ENCODE data around the gene ZNF837.

Gene ZNF837

GRCh38 chr19:58338825-58339558 lies 41.8 kb downstream of the ZNF837 start:
- Histone ChIP-seq H3K27me3 (replicated peaks; ENCODE audit: control insufficient read depth, insufficient read depth, low read length) (no peaks in the 10 kb centered on the region), H3K4me3 (replicated peaks; ENCODE audit: low read depth, low read length) (no peak overlapping the region), H3K36me3 (ENCODE audit: control insufficient read depth, insufficient read depth, low read length) (peaks cover 24% of the 10 kb centered on the region)
- DNase-seq (ENCODE audit: extremely low read depth, insufficient read length): no peak
- no peak for TF ChIP-seq CTCF (IDR thresholded peaks at IDR 0.05; ENCODE audit: insufficient read depth, low read length, poor library complexity, severe bottlenecking)

DNA sequence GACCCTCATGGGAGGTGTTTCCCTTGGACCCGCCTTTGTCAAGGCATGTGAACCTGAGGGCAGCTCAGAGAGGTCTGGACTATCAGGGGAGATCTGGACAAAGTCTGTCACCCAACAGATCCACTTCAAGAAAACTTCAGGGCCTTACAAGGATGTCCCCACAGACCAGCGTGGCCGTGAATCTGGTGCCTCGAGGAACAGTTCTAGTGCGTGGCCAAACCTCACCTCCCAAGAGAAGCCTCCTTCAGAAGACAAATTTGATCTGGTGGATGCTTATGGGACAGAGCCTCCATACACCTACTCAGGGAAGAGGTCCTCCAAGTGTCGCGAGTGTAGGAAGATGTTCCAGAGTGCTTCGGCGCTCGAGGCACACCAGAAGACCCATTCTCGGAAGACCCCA lies 42.5 kb downstream of the ZNF837 start:
- H3K36me3 ChIP-seq (ENCODE audit: control insufficient read depth, insufficient read depth, low read length): peaks cover 24% of the 10 kb centered on the region
- TF ChIP-seq CTCF (IDR thresholded peaks at IDR 0.05; ENCODE audit: insufficient read depth, low read length, poor library complexity, severe bottlenecking): no peak
- no peak overlapping the region for H3K4me3 ChIP-seq (replicated peaks; ENCODE audit: low read depth, low read length)
- H3K27me3 ChIP-seq (replicated peaks; ENCODE audit: control insufficient read depth, insufficient read depth, low read length): no peaks in the 10 kb centered on the region
- no peak for DNase-seq (ENCODE audit: extremely low read depth, insufficient read length)

GRCh38 chr19:58336820-58337219 lies 44.0 kb downstream of the ZNF837 start:
- DNase-seq (ENCODE audit: extremely low read depth, insufficient read length): no peak
- Histone ChIP-seq H3K4me3 (replicated peaks; ENCODE audit: low read depth, low read length) (no peak overlapping the region), H3K36me3 (ENCODE audit: control insufficient read depth, insufficient read depth, low read length) (peaks cover 24% of the 10 kb centered on the region), H3K27me3 (replicated peaks; ENCODE audit: control insufficient read depth, insufficient read depth, low read length) (no peaks in the 10 kb centered on the region)
- TF ChIP-seq CTCF (IDR thresholded peaks at IDR 0.05; ENCODE audit: insufficient read depth, low read length, poor library complexity, severe bottlenecking): no peak

GRCh38 chr19:58336216-58336615 lies 44.6 kb downstream of the ZNF837 start:
- DNase-seq (ENCODE audit: extremely low read depth, insufficient read length): no peak
- Histone ChIP-seq H3K27me3 (replicated peaks; ENCODE audit: control insufficient read depth, insufficient read depth, low read length) (no peaks in the 10 kb centered on the region), H3K36me3 (ENCODE audit: control insufficient read depth, insufficient read depth, low read length) (peaks cover 23% of the 10 kb centered on the region), H3K4me3 (replicated peaks; ENCODE audit: low read depth, low read length) (no peak overlapping the region)
- no peak for TF ChIP-seq CTCF (IDR thresholded peaks at IDR 0.05; ENCODE audit: insufficient read depth, low read length, poor library complexity, severe bottlenecking)

DNA sequence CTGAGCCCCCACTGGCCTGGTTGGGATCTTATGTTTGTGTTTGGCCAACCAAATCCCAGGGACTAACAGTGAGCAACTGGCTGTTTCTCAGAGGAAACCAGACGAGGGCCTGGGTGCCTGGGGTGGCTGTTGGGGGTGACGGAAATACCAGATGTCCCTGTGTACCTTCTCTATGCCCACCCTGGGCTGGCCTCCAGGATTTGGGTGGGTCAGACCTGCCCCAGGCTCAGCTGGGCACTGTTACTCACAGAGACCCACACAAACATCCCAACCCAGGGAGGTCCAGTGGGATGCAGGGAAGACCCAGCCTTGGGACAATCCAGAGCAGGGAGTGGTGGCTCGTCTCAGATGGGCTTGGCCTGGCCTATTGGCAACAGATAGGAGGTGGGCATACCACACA lies 45.2 kb downstream of the ZNF837 start:
- no peak for TF ChIP-seq CTCF (IDR thresholded peaks at IDR 0.05; ENCODE audit: insufficient read depth, low read length, poor library complexity, severe bottlenecking)
- H3K36me3 ChIP-seq (ENCODE audit: control insufficient read depth, insufficient read depth, low read length): peaks cover 23% of the 10 kb centered on the region
- no peaks in the 10 kb centered on the region for H3K27me3 ChIP-seq (replicated peaks; ENCODE audit: control insufficient read depth, insufficient read depth, low read length)
- DNase-seq (ENCODE audit: extremely low read depth, insufficient read length): no peak
- no peak overlapping the region for H3K4me3 ChIP-seq (replicated peaks; ENCODE audit: low read depth, low read length)

Measured in GM06990 (cell line).